GM18505 (cell line): ENCODE measurements around the gene ROR1.
A peak's percentile ranks its signal among the peaks of the same experiment; 100 is the strongest.

Experiments used
- ATAC-seq: cut with Tn5 transposase; IDR thresholded peaks from one replicate; pipeline ENCODE4 v1.9.1; 2021; ENCODE audit not compliant: unreplicated experiment
- POLR2A ChIP-seq: IDR thresholded peaks from 4 replicates; pipeline ENCODE4 v1.6.1; 2011; ENCODE audit warnings: borderline replicate concordance; ENCODE audit not compliant: insufficient read depth, insufficient read length; ENCODE audit errors: extremely low read depth

The ROR1 gene

DNA sequence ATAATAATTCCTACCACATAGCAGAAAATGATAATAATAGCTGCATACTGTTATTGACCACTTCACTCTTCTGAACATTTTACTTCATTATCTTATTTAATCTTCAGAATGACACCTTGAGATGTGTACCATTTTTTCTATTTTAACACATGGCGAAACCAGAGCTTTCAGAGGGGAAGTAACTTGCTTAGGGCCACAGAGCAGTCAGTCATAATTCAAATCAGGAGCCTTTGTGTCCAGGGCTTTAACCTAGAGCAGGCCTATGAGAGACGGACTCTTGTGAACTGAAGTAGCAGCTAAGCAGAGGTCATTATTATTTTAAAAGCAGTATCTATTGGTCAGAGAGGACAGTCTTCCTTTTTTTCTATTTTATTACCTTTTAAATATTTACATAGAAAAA lies 114.0 kb downstream of the ROR1 start:
- TF ChIP-seq POLR2A, result no peak

GRCh38 chr1:63888984-63889383 lies 115.2 kb downstream of the ROR1 start:
- no peak for TF ChIP-seq POLR2A
- no peak for ATAC-seq

More for the DNA sequence above, 114.0 kb downstream of the ROR1 start:
- no peak for ATAC-seq

GRCh38 chr1:63890468-63890867 lies 116.7 kb downstream of the ROR1 start:
- no peak for TF ChIP-seq POLR2A
- no peak for ATAC-seq

- no peak for TF ChIP-seq POLR2A
- ATAC-seq, result no peak
Observed at GRCh38 chr1:63891060-63891690, 117.4 kb downstream of the ROR1 start.

DNA sequence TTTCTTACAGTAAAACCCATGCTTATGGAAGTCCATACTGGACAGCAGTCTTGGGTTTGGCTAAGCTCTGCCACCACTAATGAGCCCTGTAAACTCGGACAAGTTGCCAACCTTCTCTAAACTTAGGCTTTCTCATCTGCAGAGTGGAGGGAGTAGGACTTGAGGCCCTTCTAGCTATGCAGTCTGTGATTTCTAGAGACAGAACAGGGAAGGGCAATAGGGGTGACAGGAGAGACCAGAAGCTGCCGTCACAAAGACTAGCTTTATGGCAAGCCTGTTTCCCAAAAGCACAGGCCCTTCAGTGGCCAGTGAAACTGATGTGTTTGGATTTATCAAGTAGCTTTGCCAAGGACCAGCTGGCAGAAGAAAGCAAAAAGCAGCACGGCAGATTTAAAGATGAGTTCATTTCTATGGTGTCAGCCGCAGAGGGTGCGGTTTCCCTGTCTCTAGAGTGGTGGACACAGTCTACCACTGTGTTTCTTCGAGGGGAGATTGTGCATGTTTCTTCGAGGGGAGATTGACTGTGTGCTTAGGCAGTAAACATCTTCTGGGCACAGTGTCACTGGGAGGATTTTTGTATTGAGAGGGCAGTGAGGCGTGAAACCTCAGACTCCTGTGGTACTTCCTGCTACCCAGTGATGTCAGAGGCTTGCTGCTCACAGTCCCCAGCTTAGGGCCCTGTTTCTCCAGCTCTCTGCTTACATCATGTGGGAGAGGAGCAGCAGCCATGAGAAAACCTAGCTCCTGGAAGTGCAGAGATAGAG lies 119.0 kb downstream of the ROR1 start:
- ATAC-seq, result peak; percentile 99
- no peak for TF ChIP-seq POLR2A

- no peak for ATAC-seq
- TF ChIP-seq POLR2A, result no peak
Observed at GRCh38 chr1:63893976-63894375, 120.2 kb downstream of the ROR1 start.

DNA sequence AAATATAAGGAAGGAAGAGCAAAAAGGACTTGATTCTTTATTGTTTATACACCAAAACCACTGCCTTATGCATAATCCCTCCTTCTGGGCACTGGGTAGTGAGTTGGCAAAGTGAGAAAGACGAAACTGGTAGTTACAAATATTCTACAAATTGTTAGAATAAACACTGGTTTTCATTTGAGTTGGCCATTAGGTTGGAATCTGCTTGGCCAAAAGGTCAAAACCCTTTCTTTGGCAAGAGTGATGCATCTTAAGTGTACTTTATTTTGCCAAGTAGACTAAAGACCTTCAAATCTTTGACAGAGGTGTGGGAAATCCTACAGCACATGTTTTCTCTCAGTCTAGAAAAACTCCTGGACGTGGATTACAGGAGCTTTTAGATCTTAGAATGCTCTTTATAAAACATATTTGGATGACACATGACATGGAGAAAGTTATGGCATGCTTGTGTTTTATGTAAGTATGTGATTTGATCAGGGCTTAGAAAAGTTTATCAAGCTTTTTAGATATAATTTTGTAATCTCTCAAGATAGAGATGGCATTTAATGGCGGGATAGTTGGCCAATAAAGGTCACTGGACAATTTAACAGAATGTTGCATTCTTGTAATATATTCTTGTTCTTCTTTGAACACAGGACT lies 120.9 kb downstream of the ROR1 start:
- ATAC-seq, result no peak
- no peak for TF ChIP-seq POLR2A

- ATAC-seq, result no peak
- TF ChIP-seq POLR2A, result no peak
Observed at GRCh38 chr1:63896755-63897154, 122.9 kb downstream of the ROR1 start.

- no peak for ATAC-seq
- no peak for TF ChIP-seq POLR2A
Observed at GRCh38 chr1:63898428-63899196, 124.8 kb downstream of the ROR1 start.

GRCh38 chr1:63901094-63901493 lies 127.3 kb downstream of the ROR1 start:
- no peak for ATAC-seq
- no peak for TF ChIP-seq POLR2A

DNA sequence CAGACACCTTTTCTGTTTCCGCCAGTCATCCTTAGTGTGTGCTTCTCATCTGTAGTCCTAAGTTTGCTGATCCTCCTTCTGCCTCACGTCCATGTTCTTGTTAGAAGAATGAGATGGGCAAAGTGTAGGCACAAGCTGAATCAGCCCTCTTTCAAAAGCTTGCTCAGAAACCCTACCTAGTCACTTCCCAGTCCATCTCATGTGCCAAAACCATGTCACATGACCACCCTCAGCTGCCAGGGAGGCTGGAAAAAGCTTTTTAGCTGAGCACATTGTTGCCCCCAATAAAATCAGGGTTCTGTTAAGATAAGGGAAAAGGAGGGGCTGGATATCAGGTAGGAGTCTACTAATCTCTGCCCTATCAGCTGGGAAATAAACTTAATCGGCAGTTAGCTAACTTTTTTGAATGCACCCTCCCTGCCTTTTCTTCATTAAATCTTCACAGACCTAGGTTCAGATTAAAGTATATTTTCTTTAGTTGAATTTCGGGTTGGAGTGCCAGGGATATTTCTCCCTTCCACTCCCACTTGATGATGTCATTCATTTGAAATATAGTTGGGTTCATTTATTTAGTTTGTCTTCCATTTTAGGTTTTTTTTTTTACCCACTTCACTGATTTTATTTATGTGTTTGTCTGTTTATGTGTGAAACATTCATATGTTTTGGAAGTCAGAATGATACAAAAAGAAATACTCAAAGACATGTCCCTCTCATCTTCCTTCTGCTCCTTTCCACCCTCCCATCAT lies 129.2 kb downstream of the ROR1 start:
- ATAC-seq, result no peak

DNA sequence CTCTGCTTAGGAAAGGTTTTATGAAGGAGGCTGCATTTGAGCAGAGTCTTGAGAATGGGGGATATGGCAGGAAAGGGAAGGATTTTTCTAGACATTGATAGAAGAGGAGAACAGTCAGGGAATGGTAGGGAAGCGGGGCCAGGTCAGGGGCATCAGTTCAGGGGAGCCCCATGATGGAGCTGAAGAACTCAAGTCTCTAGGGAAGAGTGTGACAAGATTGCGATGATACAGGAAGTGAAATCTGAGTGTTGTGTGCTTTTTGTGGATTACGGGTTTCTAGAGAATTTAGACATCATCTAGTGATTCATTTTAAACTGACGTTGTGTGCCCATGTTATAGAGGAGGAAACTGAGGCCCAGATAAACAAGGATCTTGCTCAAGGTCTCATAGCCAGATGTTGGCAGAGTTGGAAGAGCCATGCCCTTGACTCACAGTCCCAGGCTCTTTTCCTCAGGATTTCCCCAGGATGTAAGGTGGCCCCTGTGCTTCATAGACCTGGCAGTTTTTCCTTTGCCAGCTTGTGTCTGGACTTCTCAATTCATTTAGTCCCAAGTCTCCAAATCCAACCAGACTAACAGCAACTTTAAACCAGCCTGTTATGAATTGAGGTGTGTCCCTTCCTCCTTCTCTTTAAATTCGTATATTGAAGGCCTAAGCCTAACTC lies 130.3 kb downstream of the ROR1 start:
- no peak for TF ChIP-seq POLR2A

More for the DNA sequence above, 129.2 kb downstream of the ROR1 start:
- no peak for TF ChIP-seq POLR2A

More for the DNA sequence above, 130.3 kb downstream of the ROR1 start:
- no peak for ATAC-seq
